ENCODE measurements around the gene WNK3. TPM values are rescaled to one million over a fixed set of nuclear protein-coding genes. Genes with fewer than 3 reads are reported as not detected.
A peak's percentile ranks its signal among the peaks of the same experiment; 100 is the strongest.

WNK3 gene
- total and polyA plus RNA-seq, 2 experiments from 2014 or later, result 0.39 to 0.43 TPM

DNA sequence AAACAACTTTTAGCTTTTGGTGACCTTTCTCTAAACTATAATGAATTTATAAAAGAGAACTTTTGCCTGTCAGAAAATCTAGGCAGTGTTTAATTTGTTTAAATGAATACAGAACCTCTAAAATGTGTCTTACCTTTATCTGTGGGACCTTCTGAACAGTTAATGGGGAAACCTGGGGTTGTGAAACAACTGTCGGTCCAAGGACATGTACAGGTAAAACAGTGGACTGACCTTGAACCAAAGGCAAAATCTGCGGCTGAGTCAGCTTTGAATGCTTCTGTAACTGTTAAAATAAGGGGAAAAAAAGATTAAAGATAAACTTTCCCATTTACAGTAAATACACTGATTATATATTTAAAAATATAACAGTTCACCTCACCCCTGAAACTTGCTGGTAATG is 65.1 kb downstream of the WNK3 start:
- no peak for DNase-seq
- Histone ChIP-seq H3K4me3 (no peak overlapping the region), H3K27ac (no peak overlapping the region), H3F3A (ENCODE audit: insufficient read depth) (no peaks in the 10 kb centered on the region), H3K9ac (no peak overlapping the region), H3K4me2 (ENCODE audit: unreplicated experiment) (no peak overlapping the region), H2AFZ (no peak overlapping the region), H3K79me2 (ENCODE audit: insufficient read depth) (no peaks in the 10 kb centered on the region), H3K27me3 (replicated peaks; ENCODE audit: insufficient read depth) (no peaks in the 10 kb centered on the region), H4K20me1 (ENCODE audit: insufficient read depth) (no peaks in the 10 kb centered on the region), H3K9me3 (ENCODE audit: low read depth) (no peaks in the 10 kb centered on the region), H3K36me3 (ENCODE audit: low read depth) (no peaks in the 10 kb centered on the region), H3K4me1 (ENCODE audit: insufficient read depth) (no peaks in the 10 kb centered on the region), H3K9me2 (ENCODE audit: insufficient read depth) (no peaks in the 10 kb centered on the region)
- WGBS, 2 experiments (ENCODE audit: low coverage in 1 of 2, low lambda C conversion rate in 2 of 2, missing lambda C conversion rate in 2 of 2), result 87 to 89% methylated on average over 2 of the region's 2 CpGs
- TF ChIP-seq EZH2 (IDR thresholded peaks at IDR 0.05; ENCODE audit: insufficient read depth, poor library complexity, severe bottlenecking) (no peak), EZH2phosphoT487 (IDR thresholded peaks at IDR 0.05; ENCODE audit: insufficient read depth, low read depth) (no peak)
- in situ Hi-C loops (cut with MboI), result no loop called here

- in situ Hi-C loops (cut with MboI), result no loop called here
- H3F3A ChIP-seq (ENCODE audit: insufficient read depth), result no peaks in the 10 kb centered on the region
- no peak overlapping the region for H3K9ac ChIP-seq
- no peaks in the 10 kb centered on the region for H3K36me3 ChIP-seq (ENCODE audit: low read depth)
- no peak for TF ChIP-seq EZH2 (IDR thresholded peaks at IDR 0.05; ENCODE audit: insufficient read depth, poor library complexity, severe bottlenecking)
- no peak for TF ChIP-seq EZH2phosphoT487 (IDR thresholded peaks at IDR 0.05; ENCODE audit: insufficient read depth, low read depth)
- no peaks in the 10 kb centered on the region for H3K9me2 ChIP-seq (ENCODE audit: insufficient read depth)
- DNase-seq, result no peak
- no peaks in the 10 kb centered on the region for H3K79me2 ChIP-seq (ENCODE audit: insufficient read depth)
- no peak overlapping the region for H3K4me3 ChIP-seq
- no peaks in the 10 kb centered on the region for H3K4me1 ChIP-seq (ENCODE audit: insufficient read depth)
- H2AFZ ChIP-seq, result no peak overlapping the region
- H3K9me3 ChIP-seq (ENCODE audit: low read depth), result no peaks in the 10 kb centered on the region
- H3K4me2 ChIP-seq (ENCODE audit: unreplicated experiment), result no peak overlapping the region
- H3K27me3 ChIP-seq (replicated peaks; ENCODE audit: insufficient read depth), result no peaks in the 10 kb centered on the region
- WGBS, 2 experiments (ENCODE audit: low coverage in 1 of 2, low lambda C conversion rate in 2 of 2, missing lambda C conversion rate in 2 of 2), result 90 to 93% methylated on average over 2 of the region's 2 CpGs
- no peak overlapping the region for H3K27ac ChIP-seq
- no peaks in the 10 kb centered on the region for H4K20me1 ChIP-seq (ENCODE audit: insufficient read depth)
Observed at GRCh38 chrX:54291758-54292157, 66.1 kb downstream of the WNK3 start.

- H3F3A ChIP-seq (ENCODE audit: insufficient read depth), result no peaks in the 10 kb centered on the region
- H3K27ac ChIP-seq, result no peak overlapping the region
- TF ChIP-seq EZH2 (IDR thresholded peaks at IDR 0.05; ENCODE audit: insufficient read depth, poor library complexity, severe bottlenecking) (no peak), EZH2phosphoT487 (IDR thresholded peaks at IDR 0.05; ENCODE audit: insufficient read depth, low read depth) (no peak)
- no peak overlapping the region for H3K4me3 ChIP-seq
- no peaks in the 10 kb centered on the region for H3K36me3 ChIP-seq (ENCODE audit: low read depth)
- H3K9ac ChIP-seq, result no peak overlapping the region
- no peaks in the 10 kb centered on the region for H4K20me1 ChIP-seq (ENCODE audit: insufficient read depth)
- no peak overlapping the region for H2AFZ ChIP-seq
- H3K79me2 ChIP-seq (ENCODE audit: insufficient read depth), result no peaks in the 10 kb centered on the region
- H3K27me3 ChIP-seq (replicated peaks; ENCODE audit: insufficient read depth), result no peaks in the 10 kb centered on the region
- WGBS, 2 experiments (ENCODE audit: low coverage in 1 of 2, low lambda C conversion rate in 2 of 2, missing lambda C conversion rate in 2 of 2), result 57 to 64% methylated on average over 1 to 2 of the region's 2 CpGs
- DNase-seq, result no peak
- H3K9me2 ChIP-seq (ENCODE audit: insufficient read depth), result no peaks in the 10 kb centered on the region
- H3K4me1 ChIP-seq (ENCODE audit: insufficient read depth), result no peaks in the 10 kb centered on the region
- in situ Hi-C loops (cut with MboI), result no loop called here
- H3K4me2 ChIP-seq (ENCODE audit: unreplicated experiment), result no peak overlapping the region
- H3K9me3 ChIP-seq (ENCODE audit: low read depth), result no peaks in the 10 kb centered on the region
Observed at GRCh38 chrX:54288968-54289367, 68.9 kb downstream of the WNK3 start.

DNA sequence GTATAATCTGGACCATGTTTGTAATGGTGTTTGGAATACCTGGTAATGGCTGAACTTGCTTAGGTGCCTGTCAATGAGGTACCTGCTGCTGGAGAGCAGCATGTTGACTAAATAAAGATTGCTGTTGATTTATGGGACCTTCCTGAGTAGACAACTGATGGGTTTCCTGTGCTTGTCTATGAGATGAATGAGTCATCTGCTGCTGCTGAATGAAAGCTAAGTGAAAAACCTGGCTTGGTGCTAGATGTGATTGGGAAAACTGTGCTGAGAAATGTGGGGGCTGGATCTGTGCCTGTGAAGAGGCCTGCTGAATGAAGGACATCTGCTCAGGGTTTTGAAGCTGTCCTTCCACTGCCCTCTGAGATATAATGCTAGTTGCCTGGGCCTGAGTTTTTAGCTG is 69.6 kb downstream of the WNK3 start:
- no peaks in the 10 kb centered on the region for H3K79me2 ChIP-seq (ENCODE audit: insufficient read depth)
- TF ChIP-seq EZH2phosphoT487 (IDR thresholded peaks at IDR 0.05; ENCODE audit: insufficient read depth, low read depth), result no peak
- no peak for TF ChIP-seq EZH2 (IDR thresholded peaks at IDR 0.05; ENCODE audit: insufficient read depth, poor library complexity, severe bottlenecking)

DNA sequence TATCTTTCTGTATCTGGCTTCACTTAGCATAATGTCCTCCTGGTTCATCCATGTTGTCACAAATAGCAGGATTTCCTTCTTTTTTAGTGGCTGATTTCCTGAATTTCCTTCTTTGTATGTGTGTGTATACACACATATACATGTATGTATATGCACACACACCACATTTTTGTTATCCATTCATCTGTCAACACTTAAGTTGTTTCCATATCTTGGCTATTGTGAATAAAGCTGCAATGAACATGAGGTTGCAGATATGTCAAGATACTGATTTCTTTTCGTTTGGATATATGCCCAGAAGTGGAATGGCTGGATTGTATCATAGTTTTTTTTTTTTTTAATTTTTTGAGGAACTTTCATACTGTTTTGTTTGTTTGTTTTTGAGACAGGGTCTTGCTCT is 76.2 kb downstream of the WNK3 start:
- H3K9ac ChIP-seq, result no peak overlapping the region
- H4K20me1 ChIP-seq (ENCODE audit: insufficient read depth), result no peaks in the 10 kb centered on the region
- no peak for DNase-seq
- WGBS, 2 experiments (ENCODE audit: low coverage in 1 of 2, low lambda C conversion rate in 2 of 2, missing lambda C conversion rate in 2 of 2), result 6% methylated on average over 1 of the region's 1 CpG; no CpG with 5 or more reads in 1 of the 2 experiments
- H3K27me3 ChIP-seq (replicated peaks; ENCODE audit: insufficient read depth), result no peaks in the 10 kb centered on the region
- no peaks in the 10 kb centered on the region for H3F3A ChIP-seq (ENCODE audit: insufficient read depth)
- H3K79me2 ChIP-seq (ENCODE audit: insufficient read depth), result no peaks in the 10 kb centered on the region
- TF ChIP-seq EZH2 (IDR thresholded peaks at IDR 0.05; ENCODE audit: insufficient read depth, poor library complexity, severe bottlenecking) (no peak), EZH2phosphoT487 (IDR thresholded peaks at IDR 0.05; ENCODE audit: insufficient read depth, low read depth) (no peak)
- H3K27ac ChIP-seq, result no peak overlapping the region
- H3K4me1 ChIP-seq (ENCODE audit: insufficient read depth), result no peaks in the 10 kb centered on the region
- no peaks in the 10 kb centered on the region for H3K36me3 ChIP-seq (ENCODE audit: low read depth)
- H3K9me2 ChIP-seq (ENCODE audit: insufficient read depth), result no peaks in the 10 kb centered on the region
- H3K4me3 ChIP-seq, result no peak overlapping the region
- no peak overlapping the region for H3K4me2 ChIP-seq (ENCODE audit: unreplicated experiment)
- in situ Hi-C loops (cut with MboI), result no loop called here
- H2AFZ ChIP-seq, result no peak overlapping the region
- H3K9me3 ChIP-seq (ENCODE audit: low read depth), result no peaks in the 10 kb centered on the region

More for the DNA sequence above, 69.6 kb downstream of the WNK3 start:
- Histone ChIP-seq H4K20me1 (ENCODE audit: insufficient read depth) (no peaks in the 10 kb centered on the region), H3K9ac (no peak overlapping the region), H3K4me3 (no peak overlapping the region), H3K9me3 (ENCODE audit: low read depth) (no peaks in the 10 kb centered on the region), H3K36me3 (ENCODE audit: low read depth) (no peaks in the 10 kb centered on the region), H3K9me2 (ENCODE audit: insufficient read depth) (no peaks in the 10 kb centered on the region), H3K4me2 (ENCODE audit: unreplicated experiment) (no peak overlapping the region), H3K27me3 (replicated peaks; ENCODE audit: insufficient read depth) (no peaks in the 10 kb centered on the region), H3K4me1 (ENCODE audit: insufficient read depth) (no peaks in the 10 kb centered on the region), H3K27ac (no peak overlapping the region), H2AFZ (no peak overlapping the region), H3F3A (ENCODE audit: insufficient read depth) (no peaks in the 10 kb centered on the region)
- DNase-seq, result peak; percentile 1
- in situ Hi-C loops (cut with MboI), result no loop called here
